ENCODE data around the gene HSPD1.

HSPD1 gene

GRCh38 chr2:197517150-197517549, 17.5 kb upstream of the HSPD1 start:
- TF ChIP-seq CTCF (IDR thresholded peaks at IDR 0.05; ENCODE audit: insufficient read depth, low read depth, low read length, missing control alignments) = no peak
- peak overlapping the region; percentile 59 for H3K4me3 ChIP-seq (ENCODE audit: low read length)
- no peak for DNase-seq (ENCODE audit: low read depth)

GRCh38 chr2:197516393-197516761, 16.7 kb upstream of the HSPD1 start:
- peak; percentile 79 for DNase-seq (ENCODE audit: low read depth)
- TF ChIP-seq CTCF (IDR thresholded peaks at IDR 0.05; ENCODE audit: insufficient read depth, low read depth, low read length, missing control alignments) = no peak
- peak overlapping the region; percentile 59 for H3K4me3 ChIP-seq (ENCODE audit: low read length)

DNA sequence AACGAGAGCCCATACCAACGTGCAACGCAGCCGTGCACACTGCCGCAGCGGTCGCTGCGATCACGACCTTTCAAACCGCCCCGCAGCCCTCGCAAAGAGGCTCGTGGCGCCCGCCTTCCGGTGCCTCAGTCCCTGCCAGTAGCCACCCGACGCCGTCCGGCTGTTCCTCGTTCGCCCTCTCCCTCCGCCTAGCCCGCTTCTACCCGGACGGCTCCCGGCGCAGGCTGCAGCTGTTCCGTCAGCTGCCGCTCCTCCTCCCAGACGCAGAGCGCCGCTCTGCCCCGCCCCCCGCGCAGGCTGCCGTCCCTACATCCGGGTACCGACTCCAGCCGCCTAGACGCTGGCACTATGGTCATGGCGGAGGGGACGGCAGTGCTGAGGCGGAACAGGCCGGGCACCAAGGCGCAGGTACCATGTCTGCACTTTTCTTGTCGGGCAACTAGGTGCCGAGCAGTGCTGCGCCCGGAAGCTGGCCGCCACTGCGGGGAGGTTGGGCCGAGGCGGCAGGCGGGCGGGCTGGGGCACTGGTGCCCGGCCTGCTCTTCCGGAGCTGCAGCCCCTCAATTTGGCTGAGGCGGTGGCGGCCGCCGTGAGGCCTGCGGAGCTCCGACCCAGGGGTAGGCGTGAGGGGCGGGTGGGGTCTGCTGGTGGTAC, 16.2 kb upstream of the HSPD1 start, which contains the start of gene MOB4:
Gene MOB4, plus strand, starts transcription at position 328 of the 654 bp plus-strand sequence. Its CDS starts 21 bp downstream, at position 349.
- H3K4me3 ChIP-seq (ENCODE audit: low read length) = peak within 1 kb of the TSS; percentile 59
- TF ChIP-seq CTCF (IDR thresholded peaks at IDR 0.05; ENCODE audit: insufficient read depth, low read depth, low read length, missing control alignments) = no peak
- peak; percentile 97 for DNase-seq (ENCODE audit: low read depth)

- no peak for TF ChIP-seq CTCF (IDR thresholded peaks at IDR 0.05; ENCODE audit: insufficient read depth, low read depth, low read length, missing control alignments)
- peak overlapping the region; percentile 59 for H3K4me3 ChIP-seq (ENCODE audit: low read length)
- DNase-seq (ENCODE audit: low read depth) = no peak
These were observed 15.7 kb upstream of the HSPD1 start for GRCh38 chr2:197515315-197515738.

- TF ChIP-seq CTCF (IDR thresholded peaks at IDR 0.05; ENCODE audit: insufficient read depth, low read depth, low read length, missing control alignments) = no peak
- DNase-seq (ENCODE audit: low read depth) = no peak
- peak overlapping the region; percentile 59 for H3K4me3 ChIP-seq (ENCODE audit: low read length)
These were observed 15.1 kb upstream of the HSPD1 start for GRCh38 chr2:197514754-197515153.

DNA sequence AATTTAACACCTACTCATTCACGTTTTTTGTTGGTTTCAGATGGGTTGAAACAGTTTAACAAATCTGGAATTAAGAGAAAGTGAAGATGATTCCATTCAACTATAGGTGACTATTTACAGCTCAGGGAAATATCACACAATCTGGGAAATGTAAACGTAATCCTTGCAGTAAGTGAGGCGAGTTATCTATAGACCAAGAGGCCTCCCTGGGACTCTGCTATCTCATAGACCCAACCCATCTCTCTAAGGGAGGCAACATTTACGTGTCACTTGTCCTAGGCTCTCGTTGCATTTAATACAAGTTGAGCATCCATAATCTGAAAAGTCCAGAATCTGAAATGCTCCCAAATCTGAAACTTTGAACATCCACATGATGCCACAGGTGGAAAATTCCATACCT, 14.3 kb upstream of the HSPD1 start:
- TF ChIP-seq CTCF (IDR thresholded peaks at IDR 0.05; ENCODE audit: insufficient read depth, low read depth, low read length, missing control alignments) = no peak
- DNase-seq (ENCODE audit: low read depth) = no peak
- no peak overlapping the region for H3K4me3 ChIP-seq (ENCODE audit: low read length)

GRCh38 chr2:197506658-197507057, 7.0 kb upstream of the HSPD1 start:
- no peak for TF ChIP-seq CTCF (IDR thresholded peaks at IDR 0.05; ENCODE audit: insufficient read depth, low read depth, low read length, missing control alignments)
- DNase-seq (ENCODE audit: low read depth) = no peak
- no peak overlapping the region for H3K4me3 ChIP-seq (ENCODE audit: low read length)

Measured in epithelial cell of esophagus (primary cell).